H54 (cell line): ENCODE data around the gene LSM8.
"Not testable (repeated sequence)": the region's sequence is repeated elsewhere in the genome, so short reads cannot be mapped to it uniquely, and the experiment has no call there.

Experiments
- DNase-seq: peaks from one replicate; pipeline ENCODE4 v3.0.0; 2011; ENCODE audit warnings: low spot score, mixed read lengths; ENCODE audit not compliant: insufficient read length
- FAIRE-seq: peaks from 3 replicates; lab custom pipeline; 2011; peaks lifted over from hg19 to GRCh38; lab: Jason Lieb, UNC
- POLR2A ChIP-seq: IDR thresholded peaks from 2 replicates; pipeline ENCODE4 v1.6.1; 2011; ENCODE audit warnings: low read depth, mild to moderate bottlenecking, low read length

Gene LSM8

DNA sequence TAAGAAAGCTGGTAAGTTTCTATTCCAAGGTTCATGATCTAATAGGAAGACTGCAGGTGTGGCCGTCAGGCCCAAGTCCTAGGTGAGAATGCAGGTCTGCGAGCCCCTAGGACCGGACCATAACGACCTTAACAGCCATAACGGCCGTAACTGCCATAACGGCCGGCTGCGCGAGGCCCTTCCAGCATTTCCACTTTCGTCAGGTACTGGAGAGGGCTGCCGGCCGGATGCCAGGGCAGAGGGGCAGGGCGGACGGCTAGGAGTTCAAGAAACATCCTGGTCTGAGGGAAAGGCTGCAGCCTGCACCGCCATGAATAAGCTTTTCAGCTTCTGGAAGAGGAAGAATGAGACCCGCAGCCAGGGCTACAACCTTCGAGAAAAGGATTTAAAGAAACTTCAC, 40.6 kb downstream of the LSM8 start, which contains the start of gene ANKRD7:
Gene ANKRD7 (plus strand): TSS at position 184 of the 400 bp plus-strand sequence. CDS start 127 bp downstream, at position 311.
- no peak for TF ChIP-seq POLR2A
- no peak for FAIRE-seq
- no peak for DNase-seq

- peak; percentile 93 for FAIRE-seq
- no peak for DNase-seq
- no peak for TF ChIP-seq POLR2A
Measured at GRCh38 chr7:118232837-118233236, 48.9 kb downstream of the LSM8 start.

GRCh38 chr7:118233799-118234198, 49.8 kb downstream of the LSM8 start:
- TF ChIP-seq POLR2A, result no peak
- DNase-seq (no peak), FAIRE-seq (no peak)

GRCh38 chr7:118239014-118239413, 55.0 kb downstream of the LSM8 start:
- no peak for TF ChIP-seq POLR2A

DNA sequence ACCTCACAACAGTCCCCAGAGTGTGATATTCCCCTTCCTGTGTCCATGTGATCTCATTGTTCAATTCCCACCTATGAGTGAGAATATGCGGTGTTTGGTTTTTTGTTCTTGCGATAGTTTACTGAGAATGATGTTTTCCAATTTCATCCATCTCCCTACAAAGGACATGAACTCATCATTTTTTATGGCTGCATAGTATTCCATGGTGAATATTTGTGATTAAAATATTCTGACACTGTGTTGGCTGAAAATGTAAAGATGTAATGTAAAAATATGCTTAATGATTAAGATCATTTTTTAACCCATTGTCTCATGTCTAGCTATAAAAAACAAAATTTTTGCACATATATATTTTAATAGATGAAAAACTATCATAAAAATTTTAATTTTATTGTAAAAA, 56.4 kb downstream of the LSM8 start:
- not testable (repeated sequence) for DNase-seq, FAIRE-seq

More at GRCh38 chr7:118239014-118239413, 55.0 kb downstream of the LSM8 start:
- FAIRE-seq, result no peak
- DNase-seq, result no peak
